HepG2 (cell line): ENCODE measurements around the gene ATG16L2. TPM values are rescaled to one million over a fixed set of nuclear protein-coding genes. Genes with fewer than 3 reads are reported as not detected.

ENCODE experiments used
- ARNTL ChIP-seq: sonication (generic); formaldehyde crosslinking; IDR thresholded peaks from 2 replicates; pipeline ENCODE4 v1.4.0; 2020; ENCODE audit warnings: mild to moderate bottlenecking, missing genetic modification reagents
- EEA1 ChIP-seq: sonication (generic); formaldehyde crosslinking; IDR thresholded peaks from 2 replicates; pipeline ENCODE4 v1.5.1; 2020; ENCODE audit warnings: mild to moderate bottlenecking, missing genetic modification reagents, borderline replicate concordance
- FLYWCH1 ChIP-seq: sonication (generic); formaldehyde crosslinking; IDR thresholded peaks from 2 replicates; pipeline ENCODE4 v1.8.1; 2023; ENCODE audit warnings: mild to moderate bottlenecking, missing genetic modification reagents
- FOXO1 ChIP-seq: sonication (generic); formaldehyde crosslinking; IDR thresholded peaks from 2 replicates; pipeline ENCODE4 v1.4.0; 2020; ENCODE audit warnings: missing genetic modification reagents
- GATA4 ChIP-seq: sonication (generic); IDR thresholded peaks from 2 replicates; pipeline ENCODE4 v1.6.1; 2016; ENCODE audit warnings: antibody characterized with exemption, low read depth, borderline replicate concordance
- HHEX ChIP-seq: IDR thresholded peaks from 2 replicates; pipeline ENCODE4 v1.6.1; 2016; ENCODE audit warnings: control low read depth
- IKZF4 ChIP-seq: sonication (generic); formaldehyde crosslinking; IDR thresholded peaks from 2 replicates; pipeline ENCODE4 v1.5.1; 2020; ENCODE audit warnings: borderline replicate concordance, mild to moderate bottlenecking, low read depth, missing genetic modification reagents; ENCODE audit errors: not compliant biosample characterization
- KLF15 ChIP-seq: sonication (generic); formaldehyde crosslinking; IDR thresholded peaks from 2 replicates; pipeline ENCODE4 v1.8.1; 2023; ENCODE audit warnings: borderline replicate concordance, mild to moderate bottlenecking, inconsistent platforms, missing genetic modification reagents, mixed read lengths
- MLLT10 ChIP-seq: sonication (generic); formaldehyde crosslinking; IDR thresholded peaks from 2 replicates; pipeline ENCODE4 v1.4.0; 2020; ENCODE audit warnings: missing genetic modification reagents
- NFE2L2 ChIP-seq: fragments of 150-350 bp; IDR thresholded peaks from 2 replicates; pipeline ENCODE4 v1.6.1; 2014; ENCODE audit warnings: low read length
- ONECUT2 ChIP-seq: sonication (generic); formaldehyde crosslinking; IDR thresholded peaks from 2 replicates; pipeline ENCODE4 v1.4.0; 2020; ENCODE audit warnings: missing genetic modification reagents
- PAX8 ChIP-seq: sonication (generic); formaldehyde crosslinking; IDR thresholded peaks from 2 replicates; pipeline ENCODE4 v1.8.0; 2022; ENCODE audit warnings: mild to moderate bottlenecking, missing genetic modification reagents, borderline replicate concordance
- SAFB2 ChIP-seq: sonication (generic); formaldehyde crosslinking; IDR thresholded peaks from 2 replicates; pipeline ENCODE4 v1.5.1; 2020; ENCODE audit warnings: missing genetic modification reagents, low read depth, mild to moderate bottlenecking, borderline replicate concordance
- SIN3B ChIP-seq: fragments of 150-350 bp; IDR thresholded peaks from 2 replicates; pipeline ENCODE4 v1.6.1; 2014; ENCODE audit warnings: low read length
- TAF1 ChIP-seq: sonication (generic); formaldehyde crosslinking; IDR thresholded peaks from 2 replicates; pipeline ENCODE4 v1.4.0; 2020; ENCODE audit warnings: missing genetic modification reagents
- ZIK1 ChIP-seq: sonication (generic); formaldehyde crosslinking; IDR thresholded peaks from 2 replicates; pipeline ENCODE4 v1.5.0; 2020; ENCODE audit warnings: mild to moderate bottlenecking, low read depth, missing genetic modification reagents, borderline replicate concordance
- ZNF264 ChIP-seq: sonication (generic); formaldehyde crosslinking; IDR thresholded peaks from 2 replicates; pipeline ENCODE4 v1.4.0; 2020; ENCODE audit warnings: missing genetic modification reagents
- ZNF468 ChIP-seq: sonication (generic); formaldehyde crosslinking; IDR thresholded peaks from 2 replicates; pipeline ENCODE4 v1.8.0; 2022; ENCODE audit warnings: mild to moderate bottlenecking, moderate library complexity, missing genetic modification reagents
- ZNF503 ChIP-seq: sonication (generic); formaldehyde crosslinking; IDR thresholded peaks from 2 replicates; pipeline ENCODE4 v1.4.0; 2020; ENCODE audit warnings: missing genetic modification reagents
- ZNF589 ChIP-seq: sonication (generic); formaldehyde crosslinking; conservative IDR thresholded peaks from 2 replicates; pipeline ENCODE4 v1.8.0; 2022; ENCODE audit warnings: mild to moderate bottlenecking, moderate library complexity, missing genetic modification reagents
- ZNF749 ChIP-seq: sonication (generic); formaldehyde crosslinking; IDR thresholded peaks from 2 replicates; pipeline ENCODE4 v1.8.0; 2022; ENCODE audit warnings: mild to moderate bottlenecking, missing genetic modification reagents, moderate library complexity, borderline replicate concordance
- ZNF792 ChIP-seq: IDR thresholded peaks from 2 replicates; pipeline ENCODE4 v1.6.1; 2016
- ZSCAN5A ChIP-seq: sonication (generic); formaldehyde crosslinking; IDR thresholded peaks from 2 replicates; pipeline ENCODE4 v1.8.0; 2022; ENCODE audit warnings: mild to moderate bottlenecking, missing genetic modification reagents, borderline replicate concordance
- polyA plus RNA-seq, 8 experiments: library from polyadenylated mRNA; depleted of rRNA in 3 of 8; stranded (reverse) in 7 of 8; unstranded in 1 of 8; fragments of >200 nt; fragmentation: Illumina TruSeq in 4 of 8; extraction: Trizol in 4 of 8; gene quantifications; 2 replicates each; pipeline versions ENCODE4 v1.2.1 to v1.2.3, GENCODE V29; 2011 to 2016; ENCODE audit warnings: low read depth in 4 of 8, missing spikeins in 1 of 8, mixed read lengths in 1 of 8; ENCODE audit not compliant: insufficient read depth in 1 of 8
- total RNA-seq, 5 experiments: library from RNA; depleted of rRNA; stranded (reverse); fragments of >200 nt; fragmentation: Illumina TruSeq; extraction: Trizol; gene quantifications; 2 replicates each; pipeline ENCODE4 v1.2.3, GENCODE V29; 2016; ENCODE audit warnings: low read depth in 1 of 5
- TF ChIP-seq, protein P1 (sequence below): sonication (generic); formaldehyde crosslinking; IDR thresholded peaks from 2 replicates; pipeline ENCODE4 v1.5.0; 2020; ENCODE audit warnings: missing genetic modification reagents
- TF ChIP-seq, protein P2 (sequence below): sonication (generic); formaldehyde crosslinking; conservative IDR thresholded peaks from 2 replicates; pipeline ENCODE4 v1.8.1; 2023; ENCODE audit warnings: missing genetic modification reagents

The ATG16L2 gene
- total and polyA plus RNA-seq, 2 of the 13 experiments (the other 11 are each of a cell fraction or from before 2014, with no cell fraction given), result 6.2 to 14.8 TPM

DNA sequence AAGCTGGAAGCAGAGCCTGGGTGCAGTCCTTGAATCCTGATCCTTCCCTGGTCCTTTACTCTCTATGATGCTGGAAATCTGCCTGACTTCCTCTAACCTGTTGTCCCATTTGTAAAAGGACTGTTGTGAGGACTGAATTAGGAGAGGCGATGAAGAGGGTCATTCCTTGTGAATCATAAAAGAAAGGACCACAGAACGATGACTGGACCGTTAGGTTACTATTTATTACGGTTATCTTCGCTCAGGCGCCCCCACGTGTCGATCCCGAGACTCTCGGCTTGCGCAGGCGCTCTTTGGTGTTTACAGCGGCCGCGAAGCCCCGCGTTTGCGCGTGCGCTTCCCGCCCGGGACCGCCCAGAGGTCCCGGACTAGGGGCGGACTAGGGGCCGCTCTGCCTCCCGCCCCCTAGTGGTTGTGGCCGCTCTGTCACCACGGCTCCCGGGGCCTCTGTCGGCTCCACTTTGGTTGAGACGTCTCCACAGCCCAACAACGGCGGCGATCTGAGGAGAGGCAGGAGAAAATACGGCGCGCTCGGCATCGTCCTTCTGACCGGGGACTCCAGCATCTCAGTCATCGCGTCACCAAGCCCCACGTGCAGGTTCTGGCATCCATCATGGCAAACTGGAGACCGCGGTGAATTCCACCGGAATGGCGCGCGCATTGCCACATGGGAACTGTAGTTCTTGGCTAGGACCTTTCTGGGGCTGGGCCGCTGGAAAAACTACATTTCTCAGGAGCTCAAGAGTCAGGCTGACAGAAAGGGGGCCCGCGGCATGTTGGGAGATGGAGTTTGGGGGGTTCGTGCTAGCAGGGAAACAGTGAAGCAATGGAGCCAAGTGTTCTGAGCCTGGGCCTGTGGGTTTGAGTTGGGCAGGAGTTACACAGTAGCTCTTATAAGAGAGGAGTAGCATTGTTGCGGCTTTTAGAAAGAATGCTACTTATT lies 20.5 kb upstream of the ATG16L2 start, which contains the start of gene STARD10 (continued):
- no peak; the same call in 1 of the 2 replicates for TF ChIP-seq ZNF792 (CRISPR knock-in tag)
- no peak; the same call in 1 of the 2 replicates for TF ChIP-seq ZSCAN5A (CRISPR knock-in tag)
- TF ChIP-seq ZNF468 (CRISPR knock-in tag), result no peak
- no peak for TF ChIP-seq GATA4
- no peak for TF ChIP-seq ONECUT2 (CRISPR knock-in tag)
- TF ChIP-seq ZNF503 (CRISPR knock-in tag), result no peak
- peak; percentile 75; the same call in 1 of the 2 replicates for TF ChIP-seq SIN3B
- TF ChIP-seq ZNF589 (CRISPR knock-in tag), result no peak
- peak; percentile 83 for TF ChIP-seq FOXO1 (CRISPR knock-in tag)
- TF ChIP-seq ZNF749 (CRISPR knock-in tag), result no peak
- no peak for TF ChIP-seq MLLT10 (CRISPR knock-in tag)
- no peak; the same call in none of the 2 replicates for TF ChIP-seq ZNF264
- peak; percentile 65 for TF ChIP-seq TAF1 (CRISPR knock-in tag)
- TF ChIP-seq, protein P1, sequence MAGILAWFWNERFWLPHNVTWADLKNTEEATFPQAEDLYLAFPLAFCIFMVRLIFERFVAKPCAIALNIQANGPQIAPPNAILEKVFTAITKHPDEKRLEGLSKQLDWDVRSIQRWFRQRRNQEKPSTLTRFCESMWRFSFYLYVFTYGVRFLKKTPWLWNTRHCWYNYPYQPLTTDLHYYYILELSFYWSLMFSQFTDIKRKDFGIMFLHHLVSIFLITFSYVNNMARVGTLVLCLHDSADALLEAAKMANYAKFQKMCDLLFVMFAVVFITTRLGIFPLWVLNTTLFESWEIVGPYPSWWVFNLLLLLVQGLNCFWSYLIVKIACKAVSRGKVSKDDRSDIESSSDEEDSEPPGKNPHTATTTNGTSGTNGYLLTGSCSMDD, result no peak
- TF ChIP-seq, protein P2, sequence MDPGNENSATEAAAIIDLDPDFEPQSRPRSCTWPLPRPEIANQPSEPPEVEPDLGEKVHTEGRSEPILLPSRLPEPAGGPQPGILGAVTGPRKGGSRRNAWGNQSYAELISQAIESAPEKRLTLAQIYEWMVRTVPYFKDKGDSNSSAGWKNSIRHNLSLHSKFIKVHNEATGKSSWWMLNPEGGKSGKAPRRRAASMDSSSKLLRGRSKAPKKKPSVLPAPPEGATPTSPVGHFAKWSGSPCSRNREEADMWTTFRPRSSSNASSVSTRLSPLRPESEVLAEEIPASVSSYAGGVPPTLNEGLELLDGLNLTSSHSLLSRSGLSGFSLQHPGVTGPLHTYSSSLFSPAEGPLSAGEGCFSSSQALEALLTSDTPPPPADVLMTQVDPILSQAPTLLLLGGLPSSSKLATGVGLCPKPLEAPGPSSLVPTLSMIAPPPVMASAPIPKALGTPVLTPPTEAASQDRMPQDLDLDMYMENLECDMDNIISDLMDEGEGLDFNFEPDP (CRISPR knock-in tag), result 0 out of 2 replicates have a peak, but pooled peaks have one; percentile 67
- TF ChIP-seq SAFB2 (CRISPR knock-in tag), result peak; percentile 41; the same call in 1 of the 2 replicates
- no peak for TF ChIP-seq EEA1 (CRISPR knock-in tag)
- peak; percentile 73 for TF ChIP-seq IKZF4 (CRISPR knock-in tag)
- TF ChIP-seq PAX8 (CRISPR knock-in tag), result no peak
- TF ChIP-seq ARNTL, result peak; percentile 68
- TF ChIP-seq NFE2L2, result 0 out of 2 replicates have a peak, but pooled peaks have one; percentile 3
- TF ChIP-seq HHEX (CRISPR knock-in tag), result no peak
- TF ChIP-seq ZIK1 (CRISPR knock-in tag), result no peak
- TF ChIP-seq KLF15 (CRISPR knock-in tag), result no peak; the same call in 1 of the 2 replicates
- TF ChIP-seq FLYWCH1 (CRISPR knock-in tag), result no peak
